ENCODE data around the gene GBGT1.

GBGT1 gene

DNA sequence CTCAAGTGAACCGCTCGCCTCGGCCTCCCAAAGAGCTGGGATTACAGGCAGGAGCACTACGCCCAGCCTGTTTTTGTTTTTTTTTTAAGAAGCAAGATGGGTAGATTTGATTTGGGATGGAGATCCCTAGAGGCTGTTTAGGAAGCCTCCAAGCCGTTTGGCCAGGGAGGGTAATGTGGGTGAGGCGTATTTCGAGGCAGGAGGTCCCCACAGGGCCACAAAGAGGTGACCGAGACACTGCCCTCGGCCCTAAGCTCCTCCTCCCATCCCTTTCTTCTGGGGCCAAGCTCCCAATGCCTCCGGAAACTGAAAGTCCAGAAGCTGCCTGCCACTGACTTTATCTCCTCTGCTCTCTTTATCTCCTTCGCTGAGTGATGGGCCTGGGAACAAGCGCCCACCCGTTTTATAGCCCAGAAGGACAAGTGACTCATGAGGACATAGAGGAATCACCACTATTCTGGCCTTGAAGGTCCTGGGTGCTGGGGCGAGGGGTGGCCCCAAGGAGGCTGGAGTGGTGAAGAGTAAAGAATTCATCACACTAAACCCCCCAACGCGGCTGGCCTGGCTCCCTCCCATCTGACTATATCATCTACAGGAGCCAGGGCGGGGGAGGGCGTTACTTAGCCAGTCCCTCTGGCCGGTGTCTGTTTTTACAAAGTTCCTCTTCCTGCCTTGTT is 40.6 kb downstream of the GBGT1 start:
- no peak for DNase-seq

DNA sequence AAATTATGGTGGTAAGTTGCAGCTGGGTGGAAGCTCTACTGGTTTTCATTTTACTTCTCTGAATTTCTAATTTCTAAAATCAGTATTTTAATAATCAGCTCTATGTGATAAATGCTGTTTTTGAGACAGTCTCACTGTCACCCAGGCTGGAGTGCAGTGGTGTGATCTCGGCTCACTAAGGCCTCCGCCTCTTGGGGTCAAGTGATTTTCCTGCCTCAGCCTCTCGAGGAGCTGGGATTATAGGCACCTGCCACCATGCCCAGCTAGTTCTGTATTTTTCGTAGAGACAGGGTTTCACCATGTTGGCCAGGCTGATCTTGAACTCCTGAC is 41.1 kb downstream of the GBGT1 start:
- no peak for DNase-seq

DNA sequence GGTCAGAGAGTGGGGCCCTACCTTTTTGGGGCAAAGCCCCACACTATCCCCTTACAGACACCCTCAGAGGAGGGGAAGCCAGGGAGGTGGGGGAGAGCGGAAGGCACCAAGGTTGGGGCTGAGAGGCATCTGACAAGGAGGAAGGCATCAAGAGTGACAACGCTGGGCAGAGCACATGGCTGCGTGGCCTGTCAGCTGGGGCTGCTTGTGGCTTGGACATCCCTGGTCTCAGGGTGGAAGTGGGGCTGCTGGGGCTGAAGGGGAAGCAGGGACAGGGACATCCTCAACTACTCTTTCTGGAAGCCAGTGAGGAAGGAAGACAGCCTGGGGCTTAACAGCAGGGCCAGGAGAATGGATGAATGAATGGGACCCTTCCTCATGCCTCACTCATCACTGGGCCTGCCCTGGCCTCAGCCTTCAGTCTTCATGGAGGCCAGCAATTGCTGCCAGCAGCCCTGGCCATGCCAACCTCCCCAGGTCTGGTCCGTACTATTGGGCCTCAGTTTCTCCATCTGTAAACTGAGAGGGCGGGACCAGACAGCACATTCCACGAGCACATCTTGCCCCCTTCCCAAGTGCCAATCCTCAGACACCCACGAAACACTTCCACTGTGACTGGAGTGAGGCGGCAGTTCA is 41.7 kb downstream of the GBGT1 start:
- no peak for DNase-seq

DNA sequence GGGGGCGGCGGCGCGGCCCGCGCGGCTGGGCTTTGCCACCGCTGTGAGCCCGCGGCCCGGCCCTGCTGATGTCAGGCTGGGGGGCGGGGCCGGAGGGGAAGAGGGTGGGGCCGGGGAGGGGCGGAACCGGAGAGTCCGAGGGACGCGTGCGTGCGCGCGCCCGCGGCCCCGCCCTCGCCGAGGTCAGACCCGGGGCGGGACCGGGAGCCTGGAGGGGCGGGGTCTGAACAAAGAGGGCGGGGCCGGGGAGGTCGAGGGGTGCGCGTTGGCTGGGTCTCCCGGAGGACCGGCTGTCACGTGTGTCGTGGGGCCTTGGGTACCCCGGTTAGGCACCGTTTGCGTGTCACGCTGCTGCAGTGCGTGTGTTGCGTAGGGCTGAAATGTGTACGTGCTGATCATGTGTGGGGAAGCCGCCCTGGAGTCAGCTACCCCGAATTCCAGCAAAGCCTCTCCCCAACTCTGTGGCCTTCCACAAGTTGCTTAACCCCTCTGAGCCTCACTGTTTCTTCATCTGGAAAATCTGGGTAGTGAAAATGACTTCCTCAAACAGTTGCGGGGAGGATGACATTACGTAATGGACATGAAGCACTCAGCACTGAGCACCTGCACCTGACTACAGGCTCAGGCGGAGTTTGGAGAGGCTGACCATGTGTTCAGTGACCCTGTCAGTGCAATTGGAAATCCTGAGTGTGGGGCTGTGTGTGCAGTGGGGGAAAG is 42.4 kb downstream of the GBGT1 start, which contains the start of gene RALGDS:
RALGDS (minus strand) TSS at position 43 of the 717 bp plus-strand sequence. CDS start 86 bp downstream, outside the sequence.
- DNase-seq: peak; percentile 94

DNA sequence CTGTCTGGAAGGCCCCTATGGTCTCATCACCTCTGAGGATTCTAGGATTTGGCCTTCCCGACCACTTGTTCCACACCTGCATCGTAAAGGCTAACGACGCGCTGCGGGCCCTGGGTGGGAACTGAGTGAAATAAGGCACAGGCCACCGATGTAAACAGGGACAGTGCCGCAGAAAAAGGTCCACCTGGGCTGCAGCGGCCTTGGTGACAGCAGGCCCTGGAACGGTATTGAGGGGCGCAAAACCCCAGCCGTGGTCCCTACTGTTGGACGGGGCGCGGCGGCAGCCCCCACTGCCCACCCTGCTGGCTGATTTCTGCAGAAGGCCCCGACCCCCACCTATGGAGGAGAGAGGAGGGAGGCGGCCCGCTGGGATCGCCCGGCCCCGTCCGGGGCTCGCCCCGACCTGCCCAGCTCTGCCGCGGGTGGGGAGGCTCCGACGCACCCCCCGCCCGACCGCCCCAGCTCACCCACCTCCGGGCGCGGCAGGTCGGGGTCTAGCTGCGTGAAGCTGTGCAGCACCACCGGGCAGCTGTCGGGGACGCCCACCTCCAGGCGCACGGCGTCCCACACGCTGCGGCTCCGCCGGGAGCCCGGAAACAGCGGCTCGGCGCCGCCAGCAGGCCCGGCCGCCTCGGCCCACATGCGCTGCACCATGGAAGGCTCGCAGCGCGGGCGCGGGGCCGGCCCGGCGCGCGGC is 43.1 kb downstream of the GBGT1 start:
- DNase-seq: peak; percentile 72

DNA sequence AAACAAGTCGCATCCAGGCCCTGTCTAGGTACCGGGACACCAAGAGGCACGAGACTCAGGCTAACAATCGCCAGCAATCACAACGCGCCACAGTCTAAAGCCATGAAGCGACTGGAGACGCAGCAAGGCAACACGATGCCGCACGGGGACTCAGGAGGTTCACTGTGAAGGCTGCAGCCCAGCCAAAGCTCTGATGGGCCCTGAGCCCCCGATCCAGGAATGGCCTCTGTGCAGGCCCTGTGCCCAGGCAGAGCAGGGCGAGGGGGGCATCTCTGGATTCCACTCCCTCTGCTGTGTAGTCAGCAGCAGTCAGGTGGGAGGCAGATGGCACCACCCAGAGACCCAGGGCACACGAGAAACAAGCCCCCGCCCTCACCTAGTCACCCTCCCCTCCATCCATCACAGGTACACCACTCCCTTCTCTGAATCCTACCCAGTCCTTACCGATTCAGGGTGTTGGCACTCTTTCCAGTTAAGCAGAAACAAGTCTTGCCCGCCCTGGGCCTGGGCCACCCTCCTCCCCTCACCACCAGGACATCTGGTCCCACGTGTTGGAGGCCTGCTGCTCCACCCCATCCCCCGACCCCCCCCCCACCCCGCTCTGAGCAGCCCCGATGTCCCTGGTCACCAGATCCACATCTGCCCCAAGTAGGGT is 43.7 kb downstream of the GBGT1 start:
- no peak for DNase-seq

DNA sequence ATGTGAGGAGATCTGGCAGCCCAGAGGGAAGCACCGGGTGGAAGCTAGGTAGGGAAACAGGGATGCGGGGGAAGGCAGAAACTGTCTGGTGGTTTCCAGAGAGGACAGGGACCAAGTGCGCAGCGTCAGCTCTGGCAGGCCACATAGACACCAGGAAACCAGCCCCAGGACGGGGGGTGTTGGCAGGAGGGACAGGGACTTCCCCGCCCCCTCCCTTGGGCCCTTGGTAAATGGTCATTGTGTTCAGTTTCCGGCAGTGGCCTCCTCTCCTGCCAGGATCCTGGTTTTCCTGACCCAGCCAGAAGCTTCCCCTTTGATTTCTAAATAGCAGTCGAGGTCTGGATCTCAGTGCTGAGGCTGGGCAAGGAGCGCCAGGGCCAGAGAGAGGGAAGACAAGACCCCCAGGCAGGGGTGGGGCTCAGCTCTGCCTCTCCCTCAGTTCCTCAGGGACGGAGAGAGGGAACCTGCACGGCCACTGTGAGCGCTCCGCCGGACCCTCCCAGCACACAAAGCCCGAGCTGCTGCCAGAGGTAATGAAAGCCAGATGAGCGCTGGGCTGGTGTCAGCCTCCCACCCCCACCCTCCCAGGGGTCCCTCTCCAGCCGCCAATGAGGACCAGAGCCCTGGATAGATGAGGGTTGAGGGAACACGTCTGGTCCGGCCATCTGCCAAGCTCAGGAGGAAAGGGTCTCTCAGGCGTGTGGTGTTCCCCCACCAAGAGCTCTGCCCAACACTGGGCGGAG is 44.4 kb downstream of the GBGT1 start:
- no peak for DNase-seq

DNA sequence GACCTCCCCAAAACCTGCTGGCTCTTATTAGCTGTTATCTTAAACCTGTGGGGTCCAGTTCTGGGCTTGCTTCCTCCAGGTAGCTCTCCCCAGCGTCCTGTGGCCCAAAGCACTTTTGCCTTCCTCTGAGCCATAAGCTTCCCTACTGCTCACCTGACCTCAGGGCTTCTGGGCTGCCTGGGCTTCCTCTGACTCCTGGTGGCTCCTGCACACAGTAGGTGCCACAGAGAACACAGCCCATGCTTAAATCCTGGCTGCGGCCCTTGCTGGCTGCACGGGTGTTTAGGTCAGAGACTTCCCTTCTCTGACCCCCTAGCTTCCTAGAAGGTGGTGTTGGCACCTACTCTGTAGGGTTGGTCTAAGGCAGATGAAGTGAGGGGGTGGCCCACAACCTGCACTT is 45.1 kb downstream of the GBGT1 start:
- no peak for DNase-seq

DNA sequence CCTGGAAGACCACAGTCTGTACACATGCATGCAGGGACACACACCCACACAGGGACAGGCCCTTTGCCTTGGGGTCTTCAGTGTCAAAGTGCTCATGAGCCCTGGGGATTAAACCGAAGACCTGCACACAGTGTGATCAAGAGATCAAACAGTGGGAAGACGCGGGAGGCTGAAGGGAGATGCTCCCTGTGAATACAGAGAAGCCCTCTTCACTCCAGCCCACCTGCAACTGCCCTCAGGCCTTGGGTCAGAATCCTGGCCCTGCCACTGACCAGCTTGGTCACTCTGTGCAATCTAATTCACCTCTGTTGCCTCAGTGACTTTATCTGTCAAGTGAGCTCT is 45.6 kb downstream of the GBGT1 start:
- DNase-seq: no peak

DNA sequence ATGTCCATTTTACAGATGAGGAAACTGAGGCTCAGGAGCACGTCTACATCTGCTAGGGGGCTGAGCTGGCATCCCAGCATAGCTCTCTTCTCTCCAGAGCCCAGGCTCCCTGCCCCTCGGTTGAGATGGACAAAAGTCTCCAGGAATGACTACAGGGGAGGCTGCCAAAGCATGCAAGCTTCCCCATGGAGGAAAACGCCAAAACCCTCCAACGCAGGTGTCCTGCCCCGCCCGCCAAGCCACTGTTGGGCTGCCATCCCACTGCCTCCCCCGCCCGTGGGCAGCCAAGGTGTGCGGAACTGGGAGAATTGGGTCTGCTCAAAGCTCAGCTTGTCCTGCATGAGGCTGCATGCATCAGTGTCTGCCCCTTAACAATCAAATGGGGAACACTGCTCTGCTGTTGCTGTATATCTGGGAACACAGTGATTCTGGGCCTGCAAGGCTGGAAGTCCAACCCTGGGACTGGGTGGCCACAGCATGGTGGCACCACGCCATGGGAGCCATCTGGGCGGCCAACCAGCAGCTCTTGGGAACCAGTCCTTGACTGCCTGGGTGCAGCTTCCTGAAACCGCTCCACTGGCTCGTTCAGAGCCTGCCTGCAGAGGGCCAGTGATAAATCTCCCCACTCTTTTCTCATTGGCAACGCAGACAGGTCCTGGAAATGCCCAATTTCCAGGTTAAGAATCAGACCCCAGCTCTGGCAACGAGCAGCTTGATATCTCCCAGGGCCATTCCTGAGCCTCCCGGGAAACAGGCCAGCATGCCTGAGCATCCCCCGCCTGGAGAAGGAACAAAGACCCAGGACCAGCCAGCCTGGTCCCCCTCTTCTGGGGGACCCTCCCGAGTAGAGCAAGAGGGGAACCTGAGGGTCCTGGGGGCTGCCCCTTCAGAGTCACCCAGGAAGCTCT is 46.2 kb downstream of the GBGT1 start:
- DNase-seq: no peak

DNA sequence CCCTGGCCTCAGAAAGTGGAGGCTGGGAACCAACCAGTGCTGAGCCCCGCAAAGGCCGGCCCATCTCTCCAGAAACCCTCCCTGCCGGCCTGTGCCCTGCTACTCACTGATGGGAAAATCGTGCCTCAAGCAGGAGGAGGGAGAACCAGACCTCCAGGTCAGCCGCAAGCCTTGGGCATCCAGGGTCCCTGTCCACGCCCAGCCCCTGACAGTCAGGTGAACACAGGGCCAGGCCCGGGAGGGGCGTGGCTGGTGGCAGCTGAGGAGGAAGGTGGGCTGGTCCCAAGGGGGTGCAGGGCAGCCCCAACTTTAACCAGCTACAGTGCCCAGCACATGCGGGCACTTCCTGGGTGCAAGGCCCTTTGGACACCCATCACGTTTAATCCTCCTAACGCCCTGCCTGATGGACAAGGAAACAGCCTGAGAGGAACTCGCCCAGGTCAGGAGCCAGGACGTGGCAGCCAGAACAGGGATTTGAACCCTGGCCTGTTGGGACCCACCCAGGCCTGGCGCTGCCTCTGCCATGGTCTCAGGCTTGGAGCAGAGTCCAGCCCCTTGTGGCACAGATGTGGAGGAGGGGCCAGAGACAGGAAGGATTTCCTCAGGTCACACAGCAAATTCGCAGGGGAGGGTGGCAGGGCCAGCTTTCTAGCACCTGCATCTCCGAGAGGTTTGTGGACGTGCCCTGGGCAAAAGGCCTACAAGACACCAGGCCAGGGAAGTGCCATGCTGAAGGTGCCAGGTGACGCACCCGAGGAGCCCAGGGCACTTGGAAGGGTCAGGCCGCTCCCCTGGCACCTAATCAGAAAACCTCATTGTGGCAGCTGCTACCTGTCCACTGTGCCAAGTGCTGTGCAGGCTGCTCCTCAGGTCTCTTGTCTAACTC is 47.1 kb downstream of the GBGT1 start:
- no peak for DNase-seq

DNA sequence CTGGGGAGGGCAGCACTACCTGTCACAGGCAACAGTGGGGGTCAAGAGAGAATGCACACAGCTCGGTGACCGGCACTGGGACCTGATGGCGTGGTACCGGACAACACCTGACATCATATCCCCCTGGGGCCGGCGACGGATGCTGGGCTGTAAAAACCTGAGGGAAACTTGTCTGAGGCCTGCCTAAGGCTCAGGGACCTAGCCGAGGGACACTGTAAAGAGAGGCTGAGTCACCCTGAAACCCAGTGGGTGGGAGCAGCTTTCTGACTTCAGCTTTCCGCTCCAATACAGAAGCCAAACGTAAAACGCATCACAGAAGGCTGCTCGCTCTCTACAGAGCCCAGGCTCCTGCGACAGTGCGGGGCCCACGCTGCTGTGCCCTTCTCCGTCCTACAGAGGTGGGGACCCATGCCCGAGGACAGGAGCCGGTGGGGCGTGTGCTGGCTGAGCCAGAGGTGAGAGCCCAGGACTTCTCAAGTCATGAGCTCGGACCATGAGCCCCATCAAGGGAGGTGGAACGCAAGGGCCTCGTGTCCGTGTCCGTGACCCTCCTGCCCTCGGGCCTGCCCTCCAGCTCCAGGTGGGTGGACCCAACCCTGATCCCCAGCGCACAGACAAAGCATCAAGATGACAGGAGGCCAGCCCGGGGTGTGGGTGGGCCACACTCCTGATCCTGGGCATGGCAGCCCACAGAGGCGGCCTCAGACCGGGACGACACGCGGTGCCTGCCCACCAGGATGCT is 47.9 kb downstream of the GBGT1 start:
- DNase-seq: peak; percentile 80

DNA sequence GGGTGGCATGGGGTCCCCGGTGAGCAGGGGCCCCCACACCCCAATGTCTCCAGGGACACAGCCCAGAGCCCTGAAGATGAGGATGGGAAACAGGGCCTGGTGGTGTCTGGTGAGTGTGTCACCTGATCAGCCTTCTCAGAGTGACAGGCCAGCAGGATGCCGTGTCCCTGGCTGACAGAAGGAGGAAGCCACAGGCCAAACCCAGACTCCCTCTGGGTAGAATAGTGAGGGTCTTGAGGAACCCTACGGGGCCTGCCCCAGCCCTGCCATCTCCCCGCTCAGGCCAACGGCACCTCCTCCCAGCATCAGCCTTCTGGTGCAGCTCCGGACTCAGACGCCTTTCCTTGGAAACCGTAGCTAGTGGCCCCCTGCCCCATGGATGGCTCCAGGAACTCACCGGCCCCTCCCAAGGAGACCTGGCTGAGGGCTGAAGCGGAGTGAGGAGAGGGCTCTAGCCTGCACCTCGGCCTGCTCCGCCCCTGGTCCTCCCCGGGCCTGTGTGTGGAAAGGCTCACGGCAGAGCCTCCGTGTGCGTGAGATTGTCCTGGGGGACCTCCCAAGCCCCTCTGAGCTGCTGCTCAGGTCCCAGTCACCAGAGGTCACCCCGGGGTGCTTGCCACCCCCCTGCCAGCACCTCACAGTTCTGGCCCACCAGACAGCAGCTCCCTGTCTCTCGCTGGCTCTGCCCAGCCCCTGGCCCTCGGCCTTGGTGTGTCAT is 48.7 kb downstream of the GBGT1 start:
- DNase-seq: no peak

DNA sequence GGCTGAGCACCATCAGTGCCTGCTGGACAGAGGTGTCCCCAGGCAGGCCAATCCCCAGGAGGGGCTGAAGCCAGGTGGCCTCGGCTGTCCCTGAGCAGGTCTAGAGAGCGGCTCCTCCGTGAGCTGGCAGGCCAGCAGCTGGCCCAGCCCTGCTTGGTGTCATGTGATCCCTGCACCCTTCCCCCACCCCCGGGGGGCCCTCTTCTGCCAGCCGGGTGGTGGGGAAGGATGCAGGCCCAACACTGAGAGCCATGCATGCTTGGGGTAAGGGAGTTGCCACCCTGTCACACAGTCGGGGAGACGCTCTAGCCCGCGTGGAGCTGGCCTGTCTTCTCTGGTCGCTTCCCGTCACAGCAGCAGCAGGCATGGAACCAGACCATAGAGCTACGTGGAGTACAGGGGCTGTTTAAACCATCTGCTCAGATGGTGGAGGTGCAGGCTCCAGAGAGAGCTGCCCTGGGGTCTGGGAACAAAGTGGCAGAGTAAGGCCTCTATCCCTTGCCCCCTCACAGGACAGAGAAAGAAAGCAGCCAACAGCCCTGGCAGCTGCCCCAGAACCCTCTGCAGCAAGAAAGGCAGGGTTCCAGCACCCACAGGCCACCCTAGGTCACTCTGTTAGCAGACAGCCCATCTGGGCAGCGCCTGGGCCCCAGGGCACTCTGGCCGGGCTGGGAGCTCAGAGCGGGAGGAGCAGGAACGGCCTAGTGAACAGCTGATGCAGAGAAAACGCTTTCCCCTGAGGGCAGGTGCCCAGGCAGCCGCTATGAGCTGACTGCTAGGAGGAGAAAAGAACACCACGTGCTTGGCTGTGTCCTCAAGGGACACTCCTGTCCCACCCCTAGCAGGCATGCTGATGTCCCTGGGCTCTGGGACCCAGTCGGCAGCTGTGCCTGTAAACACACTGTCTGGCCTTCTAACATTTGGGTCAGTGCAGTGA is 49.5 kb downstream of the GBGT1 start:
- DNase-seq: no peak

DNA sequence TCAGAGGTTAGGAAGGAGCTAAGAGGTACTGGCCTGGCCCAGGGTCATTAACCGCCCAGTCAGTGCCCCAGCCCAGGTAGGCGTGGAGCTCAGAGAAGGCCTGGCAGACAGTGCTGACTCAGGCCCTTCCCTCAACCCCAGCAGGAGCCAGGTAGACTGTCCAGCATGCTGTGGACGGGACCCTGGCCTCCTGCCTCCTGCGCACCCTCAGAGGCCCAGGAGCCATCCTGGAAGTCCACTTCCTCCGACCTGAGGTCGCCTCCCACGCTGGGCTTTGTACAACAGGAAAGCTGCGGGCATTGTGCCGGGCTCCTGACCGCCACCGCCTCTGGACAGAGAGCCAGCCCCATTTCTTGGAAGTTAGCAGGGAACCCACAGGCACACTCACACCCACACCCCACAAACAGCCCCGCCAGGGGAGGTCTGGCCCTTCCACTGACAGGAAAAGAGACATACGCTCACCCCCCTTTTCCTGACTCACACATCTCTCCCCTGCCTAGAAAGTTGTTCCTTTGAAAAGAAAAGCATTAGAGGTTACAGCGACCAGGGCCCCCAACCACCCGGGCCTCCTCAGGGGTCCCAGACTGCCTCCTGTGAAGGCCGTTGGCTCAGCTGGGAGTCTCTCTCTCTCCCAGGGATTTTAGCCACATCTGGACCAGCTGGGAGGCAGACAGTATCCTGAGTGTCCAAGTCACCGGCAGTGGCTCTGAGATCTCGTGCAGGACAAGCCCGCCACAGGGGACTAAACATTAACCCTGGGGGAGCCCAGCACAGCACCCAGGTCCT is 50.4 kb downstream of the GBGT1 start:
- DNase-seq: no peak

DNA sequence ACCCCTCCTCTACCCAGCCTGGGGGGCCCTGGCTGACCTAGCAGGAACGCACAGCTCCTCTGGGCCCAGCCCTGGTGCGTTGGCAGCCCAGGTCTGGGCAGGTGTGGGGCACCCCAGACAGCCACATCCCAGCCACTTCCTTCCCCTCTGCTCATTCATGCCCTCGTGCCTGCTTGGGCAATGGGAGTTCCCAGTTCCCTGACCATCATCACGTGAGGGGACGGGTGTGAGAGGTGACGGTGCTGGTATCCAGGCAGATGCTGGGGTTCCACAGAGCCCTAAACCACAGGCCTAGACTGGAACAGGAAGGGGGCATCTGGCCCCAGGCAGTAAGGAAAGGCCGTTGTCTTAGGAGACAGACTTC is 51.1 kb downstream of the GBGT1 start:
- DNase-seq: no peak
